ENCODE data around the gene RASGEF1C. TPM values are rescaled to one million over a fixed set of nuclear protein-coding genes. Genes with fewer than 3 reads are reported as not detected.

Gene RASGEF1C
- total RNA-seq, 1 experiment from 2014 or later: 0.40 TPM

DNA sequence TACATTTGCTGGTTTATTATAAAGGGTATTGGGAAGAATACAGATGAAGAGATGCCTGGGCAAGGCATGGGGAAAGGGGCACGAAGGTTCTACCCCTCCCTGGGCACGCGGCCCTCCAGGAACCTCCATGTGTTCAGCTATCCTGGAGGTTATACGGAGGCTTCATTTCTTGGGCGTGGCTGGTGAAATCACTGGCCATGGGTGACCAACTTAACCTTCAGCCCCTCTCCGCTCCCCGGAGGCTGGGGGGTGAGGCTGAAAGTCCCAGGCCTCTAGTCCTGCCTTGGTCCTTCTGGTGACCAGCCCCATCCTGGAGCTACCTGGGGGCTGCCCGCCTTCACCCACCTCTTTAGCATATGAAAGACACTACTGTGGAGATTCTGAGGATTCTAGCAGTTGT, 120.5 kb downstream of the RASGEF1C start:
- no peak for DNase-seq (ENCODE audit: low read depth, low spot score)
- in situ Hi-C loops (cut with HindIII; ENCODE audit: low pct_unique_long_range_greater_than_20kb, low sequenced_read_pairs): no loop called here

DNA sequence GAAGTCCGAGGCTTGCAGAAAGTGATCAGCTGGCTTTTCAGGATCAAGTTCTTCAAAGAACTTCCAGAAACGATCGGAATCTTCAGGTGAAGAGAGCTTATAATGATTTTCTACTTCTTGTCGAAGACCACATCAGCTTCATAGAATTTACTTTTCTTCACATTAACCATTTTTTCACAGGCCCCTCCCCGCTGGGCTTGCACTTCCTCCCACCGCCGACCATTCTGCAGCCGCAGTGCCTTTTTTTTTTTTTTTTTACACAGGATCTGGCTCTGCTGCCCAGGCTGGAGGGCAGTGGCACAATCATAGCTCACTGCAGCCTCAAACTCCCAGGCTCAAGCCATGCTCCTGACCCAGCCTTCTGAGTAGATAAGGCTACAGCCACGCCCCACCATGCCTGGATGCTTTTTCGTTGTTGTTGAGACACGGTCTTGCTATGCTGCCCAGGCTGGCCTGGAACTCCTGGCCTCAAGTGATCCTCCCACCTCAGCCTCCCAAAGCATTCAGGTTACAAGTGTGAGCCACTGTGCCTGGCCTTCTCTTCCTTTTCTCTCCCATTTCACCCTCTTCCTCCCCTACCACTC, 122.1 kb downstream of the RASGEF1C start:
- in situ Hi-C loops (cut with HindIII; ENCODE audit: low pct_unique_long_range_greater_than_20kb, low sequenced_read_pairs): no loop called here
- DNase-seq (ENCODE audit: low read depth, low spot score): no peak

DNA sequence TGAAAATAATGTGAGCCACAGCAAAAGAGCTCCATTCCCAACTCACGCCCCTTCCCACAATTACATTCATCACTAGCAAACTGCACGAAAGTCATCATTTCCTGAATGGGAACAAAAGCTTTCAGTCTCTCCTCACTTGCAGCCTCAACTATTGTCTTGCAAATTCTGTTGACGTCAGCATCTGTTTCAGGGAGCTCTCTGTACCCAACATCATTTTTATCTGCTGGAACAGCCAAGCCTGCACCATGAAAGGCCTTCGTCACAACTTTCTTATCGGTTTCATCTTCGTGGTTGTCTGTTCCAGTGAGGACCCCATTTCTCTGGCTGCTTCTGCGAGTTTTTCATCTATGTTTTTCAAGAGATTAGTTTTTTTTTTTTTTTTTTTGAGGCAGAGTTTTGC, 123.2 kb downstream of the RASGEF1C start:
- in situ Hi-C loops (cut with HindIII; ENCODE audit: low pct_unique_long_range_greater_than_20kb, low sequenced_read_pairs): no loop called here
- DNase-seq (ENCODE audit: low read depth, low spot score): no peak

DNA sequence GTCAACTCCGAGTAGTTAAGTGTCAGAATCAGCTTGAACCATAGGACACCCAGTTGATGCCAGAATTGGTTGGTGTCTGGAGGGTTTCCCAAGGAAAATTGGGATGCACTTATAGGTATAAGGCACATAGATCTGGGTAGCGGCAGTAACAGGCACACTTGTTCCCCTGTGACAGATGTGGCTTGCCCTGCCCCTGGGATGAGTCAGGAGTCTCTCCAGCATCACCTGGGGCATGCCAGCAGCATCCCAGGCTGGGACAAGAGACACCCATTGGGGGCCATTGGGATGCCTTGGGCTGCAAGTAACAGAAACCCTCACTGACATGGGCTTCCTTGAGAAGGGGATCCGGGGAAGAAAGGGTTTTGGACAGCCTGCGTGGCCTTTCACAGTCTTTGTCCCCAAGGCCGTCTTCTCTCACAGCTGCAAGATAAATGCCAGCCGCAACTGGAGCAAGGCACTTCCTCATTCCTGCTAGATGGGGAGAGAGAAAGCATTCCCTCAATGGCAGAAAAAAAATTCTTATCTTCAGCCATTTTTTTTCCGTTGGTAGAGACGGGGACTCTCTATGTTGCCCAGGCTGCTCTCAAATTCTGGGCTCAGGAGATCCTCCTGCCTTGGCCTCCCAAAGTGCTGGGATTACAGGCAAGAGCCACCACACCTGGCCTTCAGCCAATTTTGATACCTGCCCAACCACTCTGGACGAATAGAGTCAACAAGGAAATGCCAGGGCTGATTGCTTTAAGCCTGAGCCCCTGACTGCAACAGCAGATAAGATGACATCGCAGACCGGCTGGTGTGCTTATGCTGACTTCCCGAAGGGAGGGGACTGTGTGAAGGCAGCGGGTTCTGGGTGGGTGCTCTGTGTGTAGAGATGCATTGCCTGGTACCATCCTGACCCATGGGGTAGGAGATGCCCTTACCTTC, 124.1 kb downstream of the RASGEF1C start:
- in situ Hi-C loops (cut with HindIII; ENCODE audit: low pct_unique_long_range_greater_than_20kb, low sequenced_read_pairs): no loop called here

DNA sequence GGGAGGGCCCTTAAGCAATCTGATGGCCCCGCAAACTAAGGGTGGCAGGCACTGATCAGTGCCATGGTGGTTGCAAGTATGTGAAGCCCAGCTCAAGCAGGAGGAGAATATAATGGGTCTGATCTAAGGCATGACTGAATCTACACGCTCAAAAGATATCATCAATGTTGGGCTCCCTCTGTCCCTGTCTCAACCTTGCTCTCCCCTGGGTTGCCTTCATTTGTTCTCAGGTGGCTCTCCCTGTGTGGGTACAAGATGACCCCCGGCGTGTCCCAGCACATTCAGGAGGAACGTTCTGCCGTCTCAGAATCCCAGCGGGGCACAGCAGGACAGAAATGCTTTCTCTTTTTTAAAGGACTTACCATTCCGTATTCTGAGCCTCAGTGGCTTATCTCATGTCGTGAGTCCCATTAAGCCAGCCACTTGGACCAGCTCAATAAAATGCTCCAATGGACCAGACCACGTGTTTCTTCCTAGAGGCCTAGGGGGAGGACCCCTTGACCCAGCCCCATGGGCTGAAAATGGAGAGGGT, 125.4 kb downstream of the RASGEF1C start:
- no peak for DNase-seq (ENCODE audit: low read depth, low spot score)
- in situ Hi-C loops (cut with HindIII; ENCODE audit: low pct_unique_long_range_greater_than_20kb, low sequenced_read_pairs): no loop called here

More for the DNA sequence above, 124.1 kb downstream of the RASGEF1C start:
- no peak for DNase-seq (ENCODE audit: low read depth, low spot score)

DNA sequence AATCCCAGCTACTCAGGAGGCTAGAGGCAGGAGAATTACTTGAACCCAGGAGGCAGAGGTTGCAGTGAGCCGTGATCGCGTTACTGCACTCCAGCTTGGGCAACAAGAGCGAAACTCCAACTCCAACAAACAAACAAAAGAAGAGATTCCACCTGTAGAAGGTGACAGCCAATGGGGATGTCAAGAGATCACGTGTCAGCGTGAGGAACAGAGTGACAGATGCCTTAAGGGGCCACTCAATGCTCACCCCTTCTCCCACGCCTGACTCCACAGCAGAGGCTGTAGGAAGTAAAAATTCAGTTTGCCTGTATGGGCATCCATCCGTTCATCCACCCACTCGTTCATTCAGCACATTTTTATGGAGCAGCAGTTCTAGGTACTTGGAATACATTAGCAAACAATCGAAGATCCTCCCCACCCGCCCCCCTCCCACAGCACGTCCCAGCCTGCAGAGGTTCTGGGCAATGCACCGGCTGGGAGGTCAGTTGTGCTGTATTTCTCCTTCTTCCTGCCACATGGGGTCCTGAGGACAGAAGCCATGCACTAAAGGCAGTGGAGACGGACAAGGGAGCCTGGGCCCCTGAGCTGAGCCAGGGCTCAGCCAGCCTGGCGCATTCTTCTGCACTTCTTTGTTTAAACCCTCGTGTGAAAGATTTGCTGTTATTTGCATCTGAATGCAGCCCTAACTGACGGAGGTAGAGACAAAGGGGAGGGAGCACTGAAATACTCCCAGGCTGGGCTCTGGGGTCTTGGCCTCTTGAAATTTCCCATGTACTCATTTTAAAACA, 126.2 kb downstream of the RASGEF1C start:
- no peak for DNase-seq (ENCODE audit: low read depth, low spot score)
- in situ Hi-C loops (cut with HindIII; ENCODE audit: low pct_unique_long_range_greater_than_20kb, low sequenced_read_pairs): no loop called here

DNA sequence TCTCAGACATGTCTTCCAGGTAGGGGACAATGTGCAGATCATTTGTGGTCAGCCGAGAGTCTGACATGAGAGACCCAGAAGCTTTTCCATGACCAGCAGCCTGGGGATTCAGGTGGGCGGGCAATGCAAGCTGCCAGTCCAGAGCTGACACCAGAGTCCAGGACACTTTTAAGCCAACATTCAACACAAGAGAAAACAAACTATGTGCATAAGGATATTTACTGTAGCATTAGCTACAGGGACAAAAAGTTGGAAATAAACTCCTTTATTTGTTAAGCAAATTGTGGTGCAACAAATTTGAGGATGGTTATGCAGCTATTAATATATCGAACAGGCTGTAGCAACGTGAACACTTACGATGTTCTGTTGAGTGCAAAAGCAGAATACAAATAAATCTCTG, 127.5 kb downstream of the RASGEF1C start:
- DNase-seq (ENCODE audit: low read depth, low spot score): no peak
- in situ Hi-C loops (cut with HindIII; ENCODE audit: low pct_unique_long_range_greater_than_20kb, low sequenced_read_pairs): no loop called here

DNA sequence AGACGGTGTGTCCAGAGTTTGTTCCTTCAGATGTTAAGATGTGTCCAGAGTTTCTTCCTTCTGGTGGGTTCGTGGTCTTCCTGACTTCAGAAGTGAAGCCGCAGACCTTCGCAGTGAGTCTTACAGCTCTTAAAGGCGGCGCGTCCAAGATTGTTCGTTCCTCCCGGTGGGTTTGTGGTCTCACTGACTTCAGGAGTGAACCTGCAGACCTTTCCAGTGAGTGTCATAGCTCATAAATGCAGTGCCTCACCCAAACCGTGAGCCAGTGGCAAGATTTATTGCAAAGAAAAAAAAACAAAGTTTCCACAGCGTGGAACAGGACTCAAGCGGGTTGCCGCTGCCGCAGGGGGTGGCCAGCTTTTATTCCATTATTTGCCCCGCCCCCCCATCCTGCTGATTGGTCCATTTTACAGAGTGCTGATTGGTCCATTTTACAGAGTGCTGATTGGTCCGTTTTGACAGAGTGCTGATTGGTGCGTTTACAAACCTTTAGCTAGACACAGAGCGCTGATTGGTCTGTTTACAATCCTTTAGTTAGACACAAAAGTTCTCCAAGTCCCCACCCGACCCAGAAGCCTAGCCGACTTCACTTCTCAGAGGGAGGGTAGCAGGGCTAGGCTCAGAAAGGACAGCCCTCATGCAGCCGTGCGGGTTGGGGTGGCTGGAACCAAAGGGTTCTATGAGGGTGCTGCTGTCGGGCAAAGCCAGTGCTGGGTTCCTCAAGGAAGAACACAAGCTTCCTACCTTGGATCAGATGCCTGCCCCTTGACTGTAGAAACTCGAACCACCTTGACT, 128.3 kb downstream of the RASGEF1C start:
- in situ Hi-C loops (cut with HindIII; ENCODE audit: low pct_unique_long_range_greater_than_20kb, low sequenced_read_pairs): no loop called here

DNA sequence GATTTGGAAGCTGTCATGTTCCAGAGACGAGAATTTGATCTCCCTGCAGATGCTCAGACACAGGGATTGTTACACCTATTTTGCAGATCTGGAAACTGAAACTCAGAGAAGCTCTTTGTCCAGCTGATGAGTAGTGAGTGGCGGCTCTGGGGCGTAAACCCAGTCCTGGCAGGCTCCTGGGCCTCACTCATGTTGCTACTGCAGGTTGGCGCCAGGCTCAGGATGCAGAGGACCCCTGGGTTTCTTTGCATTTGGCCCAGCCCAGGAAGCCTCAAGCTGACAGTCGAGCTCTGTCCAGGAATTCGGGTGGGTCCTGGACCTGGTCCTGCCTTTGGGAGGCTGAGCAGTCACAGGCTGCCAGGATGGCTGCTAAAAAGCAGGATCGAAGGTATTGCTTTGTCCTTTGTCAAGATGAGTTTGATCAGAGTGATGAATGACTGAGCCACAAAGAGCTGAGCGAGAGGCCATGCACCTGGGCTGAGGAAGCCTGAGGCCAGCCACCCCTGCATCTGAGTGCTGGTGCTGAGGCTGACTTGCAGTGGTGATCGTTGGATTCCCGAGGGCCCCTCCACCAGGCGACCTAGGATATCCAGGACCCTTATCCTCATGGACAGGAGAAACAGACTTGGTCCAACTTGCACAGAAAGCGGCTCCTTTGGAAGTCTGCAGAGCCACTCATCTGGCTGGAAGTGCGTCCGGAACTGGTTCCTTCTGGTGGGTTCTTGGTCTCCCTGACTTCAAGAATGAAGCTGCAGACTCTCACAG, 129.1 kb downstream of the RASGEF1C start:
- DNase-seq (ENCODE audit: low read depth, low spot score): no peak
- in situ Hi-C loops (cut with HindIII; ENCODE audit: low pct_unique_long_range_greater_than_20kb, low sequenced_read_pairs): no loop called here

More for the DNA sequence above, 128.3 kb downstream of the RASGEF1C start:
- DNase-seq (ENCODE audit: low read depth, low spot score): no peak

DNA sequence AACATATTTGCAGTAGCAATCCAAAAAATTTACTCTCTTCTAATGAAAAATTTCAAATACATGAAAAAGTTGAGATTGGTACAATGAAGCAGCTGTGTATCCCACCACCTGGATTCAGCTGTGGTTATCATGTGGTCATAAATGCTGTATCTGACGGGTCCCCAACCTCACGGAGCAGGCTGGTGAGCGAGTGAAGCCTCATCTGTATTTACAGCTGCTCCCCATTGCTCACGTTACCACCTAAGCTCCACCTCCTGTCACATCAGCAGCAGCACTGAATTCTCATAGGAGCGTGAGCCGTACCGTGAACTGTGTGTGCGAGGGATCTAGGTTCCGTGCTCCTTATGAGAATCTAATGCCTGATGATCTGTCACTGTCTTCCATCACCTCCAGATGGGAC, 130.7 kb downstream of the RASGEF1C start:
- in situ Hi-C loops (cut with HindIII; ENCODE audit: low pct_unique_long_range_greater_than_20kb, low sequenced_read_pairs): no loop called here
- DNase-seq (ENCODE audit: low read depth, low spot score): no peak

DNA sequence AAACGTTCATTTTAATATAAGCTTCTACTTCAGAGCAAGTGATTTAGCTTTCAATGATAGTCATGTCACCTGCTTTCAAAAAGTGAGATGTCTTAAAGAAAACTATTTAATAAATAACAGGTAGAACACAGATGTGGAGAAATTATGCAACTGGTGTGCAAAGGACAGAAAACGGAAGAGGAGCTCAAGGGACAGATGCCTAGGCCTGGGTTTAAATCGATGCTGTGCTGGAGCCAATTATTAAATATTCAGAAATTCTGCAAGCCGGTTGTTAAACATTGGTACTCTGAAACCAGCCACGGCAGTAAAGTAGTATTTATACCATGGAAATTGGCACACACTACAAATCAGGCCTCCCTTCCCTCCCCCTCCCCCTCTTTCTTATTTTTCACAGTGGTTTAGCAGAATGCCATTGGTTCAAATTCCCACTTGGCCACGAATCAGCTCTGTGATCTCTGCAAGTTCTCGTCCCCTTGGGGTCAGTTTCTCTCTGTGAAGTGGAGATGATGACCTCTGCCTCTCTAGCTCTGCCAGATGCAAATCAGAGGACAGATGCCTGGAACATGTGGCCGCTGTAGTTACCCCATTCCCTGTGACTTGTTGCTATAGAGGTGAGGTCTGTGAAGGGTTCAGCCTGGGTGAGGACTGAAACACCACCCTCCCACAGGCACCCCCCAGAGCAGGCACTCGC, 131.3 kb downstream of the RASGEF1C start:
- in situ Hi-C loops (cut with HindIII; ENCODE audit: low pct_unique_long_range_greater_than_20kb, low sequenced_read_pairs): no loop called here
- DNase-seq (ENCODE audit: low read depth, low spot score): no peak

DNA sequence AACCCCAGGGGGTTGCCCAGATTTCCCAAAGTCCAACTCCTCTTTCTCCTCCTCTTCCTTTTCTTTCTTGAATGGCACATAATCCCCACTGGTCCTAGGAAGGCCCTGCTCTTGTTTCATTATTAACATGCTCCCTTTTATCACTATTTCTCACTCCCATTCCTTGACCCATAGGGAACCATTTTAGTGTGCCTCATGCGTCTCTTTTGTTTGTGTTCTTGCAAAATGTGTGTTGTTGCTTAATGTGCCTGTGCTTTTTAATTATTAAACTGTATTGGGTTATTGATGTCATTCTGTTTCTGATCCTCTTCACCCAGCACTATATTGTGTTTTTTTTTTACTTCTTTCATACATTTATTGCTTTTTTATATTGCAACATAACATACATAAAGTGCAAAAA, 133.3 kb downstream of the RASGEF1C start:
- DNase-seq (ENCODE audit: low read depth, low spot score): no peak
- in situ Hi-C loops (cut with HindIII; ENCODE audit: low pct_unique_long_range_greater_than_20kb, low sequenced_read_pairs): no loop called here

DNA sequence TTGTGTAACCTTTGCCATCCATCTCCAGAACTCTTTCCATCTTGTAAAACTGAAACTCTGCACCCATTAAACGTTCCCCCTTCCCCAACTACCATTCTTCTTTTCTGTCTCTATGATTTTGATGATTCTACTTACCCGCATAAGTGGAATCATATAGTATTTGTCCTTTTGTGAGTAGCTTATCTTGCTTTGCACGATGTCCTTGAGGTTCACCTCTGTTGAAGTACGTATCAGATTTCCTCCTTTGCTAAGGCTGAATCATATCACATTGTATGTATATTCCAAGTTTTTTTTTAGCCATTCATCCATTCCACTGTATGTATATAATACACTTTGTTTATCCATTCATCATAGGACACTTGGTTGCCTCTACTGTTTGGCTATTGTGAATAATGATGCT, 134.5 kb downstream of the RASGEF1C start:
- in situ Hi-C loops (cut with HindIII; ENCODE audit: low pct_unique_long_range_greater_than_20kb, low sequenced_read_pairs): no loop called here
- DNase-seq (ENCODE audit: low read depth, low spot score): no peak

DNA sequence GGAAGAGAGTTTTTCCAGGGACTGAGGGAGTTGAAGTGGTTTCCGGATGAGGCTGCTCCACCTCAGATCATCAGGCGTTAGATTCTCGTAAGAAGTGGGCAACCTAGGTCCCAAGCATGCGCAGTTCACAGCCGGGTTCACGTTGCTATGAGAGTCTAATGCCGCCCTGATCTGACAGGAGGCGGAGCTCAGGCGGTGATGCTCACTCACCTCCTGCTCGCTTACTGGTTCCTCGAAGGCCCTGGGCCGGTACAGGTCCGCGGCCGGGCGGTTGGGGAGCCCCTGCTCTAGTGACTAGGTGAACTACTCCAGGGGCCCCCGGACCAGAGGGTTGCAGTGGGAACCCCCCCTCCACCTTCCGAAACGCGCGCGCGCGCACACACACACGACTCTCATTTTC, 136.5 kb downstream of the RASGEF1C start:
- in situ Hi-C loops (cut with HindIII; ENCODE audit: low pct_unique_long_range_greater_than_20kb, low sequenced_read_pairs): no loop called here
- no peak for DNase-seq (ENCODE audit: low read depth, low spot score)

DNA sequence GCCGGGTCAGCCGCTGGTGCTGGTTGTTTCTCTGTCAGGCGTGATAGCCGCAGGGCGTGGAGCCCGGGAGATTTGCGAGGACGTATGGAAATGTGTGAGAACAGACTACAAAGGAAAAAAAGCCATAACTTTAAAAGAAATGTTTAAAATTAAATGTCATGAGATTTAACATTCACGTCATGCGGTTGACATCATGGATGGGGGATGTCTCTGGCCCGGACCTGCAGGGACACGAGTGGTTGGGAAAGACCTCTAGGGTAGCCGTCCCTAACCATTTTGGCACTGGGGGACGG, 136.8 kb downstream of the RASGEF1C start:
- DNase-seq (ENCODE audit: low read depth, low spot score): no peak
- in situ Hi-C loops (cut with HindIII; ENCODE audit: low pct_unique_long_range_greater_than_20kb, low sequenced_read_pairs): no loop called here

DNA sequence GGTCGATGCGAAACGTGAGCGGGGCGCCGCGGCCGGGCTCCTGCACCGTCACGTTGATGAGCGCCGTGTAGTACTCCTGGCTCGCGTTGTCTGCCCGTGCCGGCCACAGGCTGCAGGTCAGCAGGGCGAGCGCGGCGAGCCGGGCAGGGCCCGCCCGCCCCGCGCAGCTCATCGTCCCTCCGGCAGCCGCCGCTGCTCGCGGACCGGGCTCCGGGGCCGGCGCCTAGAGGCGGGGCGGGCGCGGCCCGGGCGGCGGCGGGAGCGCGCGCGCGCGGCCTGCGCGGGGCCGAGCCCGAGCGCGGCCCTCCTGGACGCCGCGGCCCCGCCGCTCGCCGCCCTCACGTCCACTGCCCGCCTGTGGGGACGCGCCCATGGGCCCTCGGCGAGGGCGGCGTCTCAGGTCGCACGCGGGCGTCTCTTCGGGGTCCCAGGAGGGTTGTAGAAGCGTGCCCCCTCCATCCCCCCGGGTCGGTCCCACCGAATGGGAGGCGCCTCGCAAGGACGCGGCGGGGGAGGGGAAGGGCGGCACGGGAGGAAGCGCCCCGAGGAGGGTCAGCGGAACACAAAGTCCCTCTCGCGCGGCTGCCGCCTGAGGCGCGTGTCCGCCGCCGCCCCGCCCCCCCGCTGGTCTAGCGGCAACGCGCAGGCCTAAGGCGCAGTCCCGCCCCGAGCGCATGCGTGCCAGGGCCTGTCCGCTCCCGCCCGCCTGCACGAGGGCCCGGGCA, 137.3 kb downstream of the RASGEF1C start, which contains the start of gene RNF130:
Gene RNF130, minus strand, starts transcription at position 229 of the 725 bp plus-strand sequence. Its CDS starts 57 bp downstream, at position 172.
- DNase-seq (ENCODE audit: low read depth, low spot score): peak; percentile 86
- in situ Hi-C loops (cut with HindIII; ENCODE audit: low pct_unique_long_range_greater_than_20kb, low sequenced_read_pairs): no loop called here

Data from SK-MEL-5 (cell line).